HEK293 (cell line): ENCODE measurements around the gene PPM1J.
A peak's percentile ranks its signal among the peaks of the same experiment; 100 is the strongest.

Source experiments
- EGR2 ChIP-seq: fragments of 450-650 bp; formaldehyde crosslinking; IDR thresholded peaks from 2 replicates; pipeline ENCODE4 v1.5.1; 2016; ENCODE audit warnings: low read depth, missing biosample characterization, missing genetic modification characterization
- GLIS1 ChIP-seq: fragments of 450-650 bp; formaldehyde crosslinking; IDR thresholded peaks from 2 replicates; pipeline ENCODE4 v1.5.1; 2016; ENCODE audit warnings: missing biosample characterization, missing genetic modification characterization
- GLIS2 ChIP-seq: fragments of 450-650 bp; formaldehyde crosslinking; IDR thresholded peaks from 2 replicates; pipeline ENCODE4 v1.5.1; 2016; ENCODE audit warnings: missing biosample characterization, missing genetic modification characterization
- KLF9 ChIP-seq: fragments of 450-650 bp; formaldehyde crosslinking; IDR thresholded peaks from 2 replicates; pipeline ENCODE4 v1.5.1; 2016; ENCODE audit warnings: missing biosample characterization, missing genetic modification characterization, low read depth
- PATZ1 ChIP-seq: fragments of 450-650 bp; formaldehyde crosslinking; IDR thresholded peaks from 2 replicates; pipeline ENCODE4 v1.5.1; 2016; ENCODE audit warnings: missing biosample characterization, missing genetic modification characterization
- SP3 ChIP-seq: fragments of 450-650 bp; formaldehyde crosslinking; IDR thresholded peaks from 2 replicates; pipeline ENCODE4 v1.5.1; 2016; ENCODE audit warnings: missing biosample characterization, missing genetic modification characterization
- ZBTB44 ChIP-seq: fragments of 450-650 bp; IDR thresholded peaks from 2 replicates; pipeline ENCODE4 v1.5.1; 2018; ENCODE audit warnings: missing biosample characterization, mild to moderate bottlenecking, missing genetic modification characterization
- ZNF132 ChIP-seq: fragments of 450-650 bp; formaldehyde crosslinking; IDR thresholded peaks from 2 replicates; pipeline ENCODE4 v1.5.1; 2017; ENCODE audit warnings: missing biosample characterization, missing genetic modification characterization, borderline replicate concordance
- ZNF146 ChIP-seq: fragments of 450-650 bp; formaldehyde crosslinking; IDR thresholded peaks from 2 replicates; pipeline ENCODE4 v1.5.1; 2016; ENCODE audit warnings: missing biosample characterization, missing genetic modification characterization
- ZNF19 ChIP-seq: fragments of 450-650 bp; formaldehyde crosslinking; IDR thresholded peaks from 2 replicates; pipeline ENCODE4; 2016; ENCODE audit warnings: missing biosample characterization, missing genetic modification characterization, low read depth
- ZNF202 ChIP-seq: fragments of 450-650 bp; formaldehyde crosslinking; IDR thresholded peaks from 2 replicates; pipeline ENCODE4 v1.5.1; 2016; ENCODE audit warnings: missing biosample characterization, missing genetic modification characterization, borderline replicate concordance
- ZNF311 ChIP-seq: fragments of 450-650 bp; formaldehyde crosslinking; IDR thresholded peaks from 2 replicates; pipeline ENCODE4 v1.5.1; 2017; ENCODE audit warnings: missing biosample characterization, missing genetic modification characterization, borderline replicate concordance
- ZNF354C ChIP-seq: fragments of 450-650 bp; formaldehyde crosslinking; IDR thresholded peaks from 2 replicates; pipeline ENCODE4 v1.5.1; 2016; ENCODE audit warnings: missing biosample characterization, missing genetic modification characterization, low read depth, borderline replicate concordance
- ZNF362 ChIP-seq: fragments of 450-650 bp; formaldehyde crosslinking; IDR thresholded peaks from 2 replicates; pipeline ENCODE4 v1.5.1; 2016; ENCODE audit warnings: missing biosample characterization, missing genetic modification characterization
- ZNF37A ChIP-seq: fragments of 450-650 bp; IDR thresholded peaks from 2 replicates; pipeline ENCODE4 v1.5.1; 2018; ENCODE audit warnings: missing biosample characterization, missing genetic modification characterization
- ZNF416 ChIP-seq: fragments of 450-650 bp; formaldehyde crosslinking; IDR thresholded peaks from 2 replicates; pipeline ENCODE4 v1.5.1; 2016; ENCODE audit warnings: missing biosample characterization, missing genetic modification characterization
- ZNF433 ChIP-seq: fragments of 450-650 bp; formaldehyde crosslinking; IDR thresholded peaks from 2 replicates; pipeline ENCODE4 v1.5.1; 2016; ENCODE audit warnings: missing biosample characterization, missing genetic modification characterization, low read depth
- ZNF449 ChIP-seq: fragments of 450-650 bp; formaldehyde crosslinking; IDR thresholded peaks from 2 replicates; pipeline ENCODE4 v1.5.1; 2017; ENCODE audit warnings: missing biosample characterization, mild to moderate bottlenecking, missing genetic modification characterization, moderate library complexity
- ZNF521 ChIP-seq: fragments of 450-650 bp; formaldehyde crosslinking; IDR thresholded peaks from 2 replicates; pipeline ENCODE4 v1.5.1; 2017; ENCODE audit warnings: missing biosample characterization, mild to moderate bottlenecking, missing genetic modification characterization
- ZNF529 ChIP-seq: fragments of 450-650 bp; formaldehyde crosslinking; IDR thresholded peaks from 2 replicates; pipeline ENCODE4 v1.5.1; 2017; ENCODE audit warnings: missing genetic modification characterization, missing biosample characterization; ENCODE audit not compliant: insufficient replicate concordance
- ZNF621 ChIP-seq: fragments of 450-650 bp; formaldehyde crosslinking; IDR thresholded peaks from 2 replicates; pipeline ENCODE4 v1.5.1; 2017; ENCODE audit warnings: missing biosample characterization, missing genetic modification characterization
- ZNF629 ChIP-seq: fragments of 450-650 bp; formaldehyde crosslinking; IDR thresholded peaks from 2 replicates; pipeline ENCODE4 v1.5.1; 2017; ENCODE audit warnings: missing biosample characterization, missing genetic modification characterization
- ZNF639 ChIP-seq: fragments of 450-650 bp; formaldehyde crosslinking; IDR thresholded peaks from 2 replicates; pipeline ENCODE4 v1.5.1; 2016; ENCODE audit warnings: missing biosample characterization, missing genetic modification characterization
- ZNF658 ChIP-seq: fragments of 450-650 bp; formaldehyde crosslinking; IDR thresholded peaks from 2 replicates; pipeline ENCODE4; 2016; ENCODE audit warnings: missing biosample characterization, missing genetic modification characterization
- ZNF660 ChIP-seq: fragments of 450-650 bp; IDR thresholded peaks from 2 replicates; pipeline ENCODE4 v1.5.1; 2018; ENCODE audit warnings: missing biosample characterization, mild to moderate bottlenecking, missing genetic modification characterization
- ZNF777 ChIP-seq: fragments of 450-650 bp; formaldehyde crosslinking; IDR thresholded peaks from 2 replicates; pipeline ENCODE4 v1.5.1; 2017; ENCODE audit warnings: missing biosample characterization, missing genetic modification characterization, borderline replicate concordance
- ZSCAN18 ChIP-seq: fragments of 450-650 bp; formaldehyde crosslinking; IDR thresholded peaks from 2 replicates; pipeline ENCODE4 v1.5.1; 2016; ENCODE audit warnings: missing biosample characterization, missing genetic modification characterization
- ZSCAN23 ChIP-seq: fragments of 450-650 bp; formaldehyde crosslinking; IDR thresholded peaks from 2 replicates; pipeline ENCODE4 v1.5.1; 2016; ENCODE audit warnings: missing biosample characterization, missing genetic modification characterization
- ZSCAN4 ChIP-seq: fragments of 450-650 bp; formaldehyde crosslinking; IDR thresholded peaks from 2 replicates; pipeline ENCODE4 v1.5.1; 2017; ENCODE audit warnings: missing biosample characterization, missing genetic modification characterization

Gene PPM1J

GRCh38 chr1:112698366-112699310 lies 16.5 kb downstream of the PPM1J start (continued):
- TF ChIP-seq PATZ1 (tag by site-specific recombination): peak; percentile 45
- TF ChIP-seq ZNF660 (tag by site-specific recombination): no peak
- TF ChIP-seq ZNF639 (tag by site-specific recombination): no peak
- no peak for TF ChIP-seq ZNF629 (tag by site-specific recombination)
- no peak for TF ChIP-seq ZNF146
- TF ChIP-seq ZNF202 (tag by site-specific recombination): no peak
- TF ChIP-seq ZNF658 (tag by site-specific recombination): no peak
- TF ChIP-seq ZNF416 (tag by site-specific recombination): no peak
- no peak for TF ChIP-seq ZNF354C (tag by site-specific recombination)
- TF ChIP-seq ZBTB44: no peak
- TF ChIP-seq ZNF777 (tag by site-specific recombination): no peak
- TF ChIP-seq ZNF433: no peak
- no peak for TF ChIP-seq ZNF19 (tag by site-specific recombination)
- no peak for TF ChIP-seq ZSCAN4 (tag by site-specific recombination)
- no peak for TF ChIP-seq ZNF132 (tag by site-specific recombination)
- no peak for TF ChIP-seq ZNF621 (tag by site-specific recombination)
- no peak for TF ChIP-seq SP3 (tag by site-specific recombination)
- no peak for TF ChIP-seq ZNF311 (tag by site-specific recombination)
- no peak for TF ChIP-seq ZNF37A
- peak; percentile 35; the same call in 1 of the 2 replicates for TF ChIP-seq KLF9 (tag by site-specific recombination)
- TF ChIP-seq GLIS1: peak; percentile 40
- TF ChIP-seq ZSCAN18 (tag by site-specific recombination): no peak
- no peak for TF ChIP-seq ZNF521
- peak; percentile 61 for TF ChIP-seq EGR2 (tag by site-specific recombination)
- TF ChIP-seq ZSCAN23: no peak
- no peak for TF ChIP-seq ZNF529 (tag by site-specific recombination)
- no peak for TF ChIP-seq ZNF362 (tag by site-specific recombination)
- no peak for TF ChIP-seq ZNF449 (tag by site-specific recombination)
- no peak for TF ChIP-seq GLIS2 (tag by site-specific recombination)
